Measurements from ENCODE around the gene GLRA1. TPM values are rescaled to one million over a fixed set of nuclear protein-coding genes. Genes with fewer than 3 reads are reported as not detected.
"Not testable (repeated sequence)": the region's sequence is repeated elsewhere in the genome, so short reads cannot be mapped to it uniquely, and the experiment has no call there.

GLRA1 gene
- total and polyA plus RNA-seq, 8 donors: 0.08 to 1.1 (median 0.76) TPM; not detected in 2

DNA sequence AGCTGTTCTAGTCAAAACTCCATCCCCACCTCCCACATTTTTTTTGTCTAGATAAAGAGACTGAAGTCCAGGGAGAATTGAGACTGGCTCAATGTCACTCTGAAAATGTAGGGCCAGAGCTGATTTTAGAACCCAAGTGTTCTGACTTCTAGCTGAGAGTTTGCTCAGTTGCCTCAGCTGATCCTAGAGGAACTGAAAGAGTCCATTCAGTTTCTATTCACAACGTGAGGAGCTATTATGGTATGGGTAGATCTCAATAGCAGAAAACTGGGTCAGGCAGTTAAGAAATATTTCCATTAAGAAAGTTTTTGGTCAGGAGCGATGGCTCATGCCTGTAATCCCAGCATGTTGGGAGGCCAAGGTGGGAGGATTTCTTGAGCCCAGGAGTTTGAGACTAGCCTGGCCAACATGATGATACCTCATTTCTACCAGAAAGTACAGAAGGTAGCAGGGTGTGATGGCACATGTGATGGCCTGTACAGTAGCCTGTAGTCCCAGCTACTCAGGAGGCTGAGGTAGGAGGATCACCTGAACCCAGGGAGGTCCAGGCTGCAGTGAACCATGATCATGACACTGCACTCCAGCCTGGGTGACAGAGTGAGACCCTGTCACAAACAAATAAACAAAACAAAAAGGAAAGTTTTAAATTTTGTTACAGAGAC, 61.7 kb downstream of the GLRA1 start:
- no peak overlapping the region for H3K27ac ChIP-seq
- 64 to 71% methylated on average over 2 of the region's 2 CpGs for WGBS, 2 donors
- DNase-seq: no peak
- FAIRE-seq: no peak
- intact Hi-C loops (cut with DNase I): no loop called here
- no peak overlapping the region for H3K4me3 ChIP-seq
- H3K27me3 ChIP-seq: no peaks in the 10 kb centered on the region
- H3K4me1 ChIP-seq: no peaks in the 10 kb centered on the region
- no peaks in the 10 kb centered on the region for H3K36me3 ChIP-seq
- H3K9me3 ChIP-seq: no peaks in the 10 kb centered on the region
- no peak for ATAC-seq
- TF ChIP-seq, protein P1, sequence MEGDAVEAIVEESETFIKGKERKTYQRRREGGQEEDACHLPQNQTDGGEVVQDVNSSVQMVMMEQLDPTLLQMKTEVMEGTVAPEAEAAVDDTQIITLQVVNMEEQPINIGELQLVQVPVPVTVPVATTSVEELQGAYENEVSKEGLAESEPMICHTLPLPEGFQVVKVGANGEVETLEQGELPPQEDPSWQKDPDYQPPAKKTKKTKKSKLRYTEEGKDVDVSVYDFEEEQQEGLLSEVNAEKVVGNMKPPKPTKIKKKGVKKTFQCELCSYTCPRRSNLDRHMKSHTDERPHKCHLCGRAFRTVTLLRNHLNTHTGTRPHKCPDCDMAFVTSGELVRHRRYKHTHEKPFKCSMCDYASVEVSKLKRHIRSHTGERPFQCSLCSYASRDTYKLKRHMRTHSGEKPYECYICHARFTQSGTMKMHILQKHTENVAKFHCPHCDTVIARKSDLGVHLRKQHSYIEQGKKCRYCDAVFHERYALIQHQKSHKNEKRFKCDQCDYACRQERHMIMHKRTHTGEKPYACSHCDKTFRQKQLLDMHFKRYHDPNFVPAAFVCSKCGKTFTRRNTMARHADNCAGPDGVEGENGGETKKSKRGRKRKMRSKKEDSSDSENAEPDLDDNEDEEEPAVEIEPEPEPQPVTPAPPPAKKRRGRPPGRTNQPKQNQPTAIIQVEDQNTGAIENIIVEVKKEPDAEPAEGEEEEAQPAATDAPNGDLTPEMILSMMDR (IDR thresholded peaks at IDR 0.05): no peak

DNA sequence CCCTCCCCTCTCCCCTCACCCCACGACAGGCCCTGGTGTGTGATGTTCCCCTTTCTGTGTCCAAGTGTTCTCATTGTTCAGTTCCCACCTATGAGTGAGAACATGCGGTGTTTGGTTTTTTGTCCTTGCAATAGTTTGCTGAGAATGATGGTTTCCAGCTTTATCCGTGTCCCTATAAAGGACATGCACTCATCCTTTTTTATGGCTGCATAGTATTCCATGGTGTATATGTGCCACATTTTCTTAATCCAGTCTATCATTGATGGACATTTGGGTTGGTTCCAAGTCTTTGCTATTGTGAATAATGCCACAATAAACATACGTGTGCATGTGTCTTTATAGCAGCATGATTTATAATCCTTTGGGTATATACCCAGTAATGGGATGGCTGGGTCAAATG, 63.8 kb downstream of the GLRA1 start:
- ATAC-seq; DNase-seq; H3K36me3 ChIP-seq; H3K27ac ChIP-seq; H3K4me1 ChIP-seq; FAIRE-seq; intact Hi-C loops (cut with DNase I); H3K4me3 ChIP-seq; H3K9me3 ChIP-seq; H3K27me3 ChIP-seq: not testable (repeated sequence)
- WGBS, 2 donors: 73 to 83% methylated on average over 3 of the region's 4 CpGs

DNA sequence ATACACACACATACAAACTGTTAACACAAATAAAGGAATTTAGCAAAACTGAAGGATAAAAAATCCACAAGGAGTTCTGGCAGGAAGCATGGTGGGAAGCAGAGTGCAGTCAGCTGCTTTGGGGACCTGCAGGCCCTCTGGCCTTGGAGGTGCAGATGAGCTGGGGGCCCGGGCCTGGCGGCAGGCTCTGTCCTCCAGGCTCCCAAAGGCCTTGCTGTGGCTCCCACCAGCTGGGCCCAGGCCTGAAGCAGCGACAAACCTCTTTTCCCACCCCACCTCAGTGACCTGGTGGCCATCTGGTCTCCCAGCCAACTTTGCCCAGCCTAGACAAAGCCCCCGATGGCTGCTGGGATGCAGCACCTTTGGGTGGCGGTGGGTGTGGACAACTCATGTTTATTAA, 67.8 kb downstream of the GLRA1 start:
- FAIRE-seq: no peak
- intact Hi-C loops (cut with DNase I): no loop called here
- H3K4me1 ChIP-seq: no peaks in the 10 kb centered on the region
- H3K27ac ChIP-seq: no peak overlapping the region
- no peak overlapping the region for H3K4me3 ChIP-seq
- ATAC-seq: no peak
- H3K9me3 ChIP-seq: no peaks in the 10 kb centered on the region
- DNase-seq: peak in 1 of 6 donors; percentile 39
- TF ChIP-seq, protein P1 (IDR thresholded peaks at IDR 0.05): no peak
- no peaks in the 10 kb centered on the region for H3K27me3 ChIP-seq
- 83 to 91% methylated on average over 5 of the region's 5 CpGs for WGBS, 2 donors
- H3K36me3 ChIP-seq: no peaks in the 10 kb centered on the region

DNA sequence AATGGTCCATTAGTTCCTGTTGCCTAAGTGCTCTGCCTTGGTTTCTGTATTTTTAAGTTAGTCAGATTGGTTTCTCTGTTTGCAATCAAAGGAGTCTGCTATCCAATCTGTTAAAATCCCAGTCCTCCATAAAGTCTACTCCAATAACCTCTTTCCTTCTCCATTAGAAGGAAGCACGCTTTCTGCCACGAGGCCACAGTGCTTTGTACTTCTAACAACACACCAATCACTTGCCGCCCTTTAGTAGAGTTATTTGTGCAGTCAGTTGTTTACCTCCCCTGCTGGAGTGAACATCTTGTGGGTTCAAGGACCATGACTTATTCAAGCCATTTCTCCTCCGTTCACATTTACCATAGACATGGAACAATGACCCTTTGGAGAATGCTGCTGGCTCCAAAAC, 69.0 kb downstream of the GLRA1 start:
- FAIRE-seq (no peak), DNase-seq (no peak), ATAC-seq (no peak)
- TF ChIP-seq, protein P1 (IDR thresholded peaks at IDR 0.05): no peak
- Histone ChIP-seq H3K4me3 (no peak overlapping the region), H3K9me3 (no peaks in the 10 kb centered on the region), H3K27me3 (no peaks in the 10 kb centered on the region), H3K36me3 (no peaks in the 10 kb centered on the region), H3K4me1 (no peaks in the 10 kb centered on the region), H3K27ac (no peak overlapping the region)
- 81 to 91% methylated on average over 4 of the region's 4 CpGs for WGBS, 2 donors
- intact Hi-C loops (cut with DNase I): no loop called here

DNA sequence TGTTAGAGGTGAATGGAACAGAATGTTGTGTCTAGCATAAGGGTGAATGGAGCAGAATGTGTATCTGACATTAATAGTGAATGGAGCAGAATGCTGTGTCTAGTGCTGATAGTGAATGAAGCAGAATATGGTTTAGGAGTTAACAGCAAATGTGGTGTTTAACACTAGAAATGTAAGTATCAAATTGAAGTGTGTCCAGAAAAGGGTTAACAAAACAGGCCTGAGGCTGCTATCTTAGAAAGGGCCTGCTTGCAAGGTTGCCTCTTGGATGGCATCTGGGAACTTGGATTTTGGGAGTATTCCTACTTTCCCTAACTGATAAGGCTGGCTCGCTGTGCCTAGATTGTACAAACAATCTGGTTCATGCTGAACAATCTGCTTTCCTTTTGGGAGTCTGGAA, 76.8 kb downstream of the GLRA1 start:
- intact Hi-C loops (cut with DNase I): no loop called here
- Histone ChIP-seq H3K4me3 (no peak overlapping the region), H3K27me3 (no peaks in the 10 kb centered on the region), H3K9me3 (no peaks in the 10 kb centered on the region), H3K36me3 (no peaks in the 10 kb centered on the region), H3K4me1 (no peaks in the 10 kb centered on the region), H3K27ac (no peak overlapping the region)
- 10 to 16% methylated on average over 1 of the region's 1 CpG for WGBS, 2 donors
- DNase-seq: no peak
- TF ChIP-seq, protein P1 (IDR thresholded peaks at IDR 0.05): no peak
- no peak for FAIRE-seq
- no peak for ATAC-seq

Data from pancreas (tissue), 10 donors.